WTC11 (cell line): ENCODE measurements around the gene DTNB.

Source experiments
- JUN ChIP-seq: sonication (generic); formaldehyde crosslinking; IDR thresholded peaks from 2 replicates; pipeline ENCODE4 v1.8.0; 2023; ENCODE audit warnings: mild to moderate bottlenecking, missing genetic modification reagents
- MXD4 ChIP-seq: fragments of 250-450 bp; sonication (Bioruptor Pico); IDR thresholded peaks from 2 replicates; pipeline ENCODE4 v1.8.0; 2021; ENCODE audit warnings: mild to moderate bottlenecking, moderate library complexity, borderline replicate concordance
- PRRX2 ChIP-seq: fragments of 250-450 bp; sonication (Bioruptor Pico); IDR thresholded peaks from 2 replicates; pipeline ENCODE4 v1.8.0; 2021; ENCODE audit warnings: mild to moderate bottlenecking
- SP1 ChIP-seq: sonication (generic); formaldehyde crosslinking; conservative IDR thresholded peaks from 2 replicates; pipeline ENCODE4 v1.8.1; 2022; ENCODE audit warnings: missing genetic modification reagents
- TEAD1 ChIP-seq: sonication (generic); formaldehyde crosslinking; IDR thresholded peaks from 2 replicates; pipeline ENCODE4 v1.8.0; 2022; ENCODE audit warnings: mild to moderate bottlenecking, missing genetic modification reagents
- TF ChIP-seq, protein P1 (sequence below): fragments of 200-600 bp; IDR thresholded peaks from 2 replicates; pipeline ENCODE4 v1.8.0; 2022; ENCODE audit warnings: antibody characterized with exemption
- TF ChIP-seq, protein P2 (sequence below): sonication (generic); formaldehyde crosslinking; IDR thresholded peaks from 2 replicates; pipeline ENCODE4 v1.8.1; 2022; ENCODE audit warnings: low read depth, missing genetic modification reagents, borderline replicate concordance

DNA sequence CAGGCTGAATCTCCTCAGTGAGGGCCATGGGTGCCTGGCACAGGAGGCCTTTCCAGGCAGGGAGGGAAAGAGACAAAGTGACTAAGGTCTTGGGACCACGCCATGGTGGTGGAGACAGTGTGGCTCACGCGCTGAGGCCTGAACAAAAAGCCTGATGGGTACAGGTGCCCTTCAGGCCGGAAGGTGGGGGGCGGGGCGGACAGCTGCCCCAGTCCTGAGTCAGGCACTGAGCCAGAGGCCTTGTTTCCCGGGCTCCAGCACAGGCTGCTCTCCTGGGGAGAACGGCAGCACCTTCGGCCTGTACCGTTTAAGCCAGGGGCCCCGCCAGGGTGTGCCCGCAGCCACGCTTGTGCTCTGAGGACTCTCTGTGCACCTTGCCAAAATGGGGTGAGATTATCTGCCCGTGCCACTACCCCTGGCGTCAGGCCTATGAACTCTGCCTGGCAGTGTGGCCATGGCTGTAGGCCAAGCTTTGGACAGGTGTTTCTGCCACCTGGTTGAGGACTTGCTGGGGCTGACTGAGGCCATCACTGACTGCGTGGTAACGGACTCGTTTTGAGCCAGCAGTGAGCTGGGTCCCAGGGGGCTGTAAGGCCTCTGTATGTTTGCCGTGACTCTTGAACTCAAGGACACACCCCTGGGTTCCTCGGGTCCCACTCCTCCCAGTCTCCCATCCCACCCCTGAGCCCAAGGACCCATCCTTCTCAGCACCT lies 300.0 kb downstream of the DTNB start:
- TF ChIP-seq, protein P1, sequence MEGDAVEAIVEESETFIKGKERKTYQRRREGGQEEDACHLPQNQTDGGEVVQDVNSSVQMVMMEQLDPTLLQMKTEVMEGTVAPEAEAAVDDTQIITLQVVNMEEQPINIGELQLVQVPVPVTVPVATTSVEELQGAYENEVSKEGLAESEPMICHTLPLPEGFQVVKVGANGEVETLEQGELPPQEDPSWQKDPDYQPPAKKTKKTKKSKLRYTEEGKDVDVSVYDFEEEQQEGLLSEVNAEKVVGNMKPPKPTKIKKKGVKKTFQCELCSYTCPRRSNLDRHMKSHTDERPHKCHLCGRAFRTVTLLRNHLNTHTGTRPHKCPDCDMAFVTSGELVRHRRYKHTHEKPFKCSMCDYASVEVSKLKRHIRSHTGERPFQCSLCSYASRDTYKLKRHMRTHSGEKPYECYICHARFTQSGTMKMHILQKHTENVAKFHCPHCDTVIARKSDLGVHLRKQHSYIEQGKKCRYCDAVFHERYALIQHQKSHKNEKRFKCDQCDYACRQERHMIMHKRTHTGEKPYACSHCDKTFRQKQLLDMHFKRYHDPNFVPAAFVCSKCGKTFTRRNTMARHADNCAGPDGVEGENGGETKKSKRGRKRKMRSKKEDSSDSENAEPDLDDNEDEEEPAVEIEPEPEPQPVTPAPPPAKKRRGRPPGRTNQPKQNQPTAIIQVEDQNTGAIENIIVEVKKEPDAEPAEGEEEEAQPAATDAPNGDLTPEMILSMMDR, result no peak
- TF ChIP-seq, protein P2, sequence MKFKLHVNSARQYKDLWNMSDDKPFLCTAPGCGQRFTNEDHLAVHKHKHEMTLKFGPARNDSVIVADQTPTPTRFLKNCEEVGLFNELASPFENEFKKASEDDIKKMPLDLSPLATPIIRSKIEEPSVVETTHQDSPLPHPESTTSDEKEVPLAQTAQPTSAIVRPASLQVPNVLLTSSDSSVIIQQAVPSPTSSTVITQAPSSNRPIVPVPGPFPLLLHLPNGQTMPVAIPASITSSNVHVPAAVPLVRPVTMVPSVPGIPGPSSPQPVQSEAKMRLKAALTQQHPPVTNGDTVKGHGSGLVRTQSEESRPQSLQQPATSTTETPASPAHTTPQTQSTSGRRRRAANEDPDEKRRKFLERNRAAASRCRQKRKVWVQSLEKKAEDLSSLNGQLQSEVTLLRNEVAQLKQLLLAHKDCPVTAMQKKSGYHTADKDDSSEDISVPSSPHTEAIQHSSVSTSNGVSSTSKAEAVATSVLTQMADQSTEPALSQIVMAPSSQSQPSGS (CRISPR knock-in tag), result no peak
- TF ChIP-seq SP1 (CRISPR knock-in tag) (no peak), PRRX2 (CRISPR knock-in tag) (no peak), MXD4 (no peak), TEAD1 (no peak), JUN (CRISPR knock-in tag) (no peak)
